CD14-positive monocyte (primary cell): ENCODE results near the gene ANKRD22. TPM values are rescaled to one million over a fixed set of nuclear protein-coding genes. Genes with fewer than 3 reads are reported as not detected.

Experiments
- DNase-seq, 3 donors: peaks; one replicate each; pipeline ENCODE4 v3.0.0-alpha.2; 2011 to 2022
- H2AFZ ChIP-seq: 2 replicates; pipeline ENCODE4 v1.6.0; 2012; ENCODE audit warnings: mild to moderate bottlenecking, low read depth, low read length, inconsistent platforms; ENCODE audit not compliant: insufficient read depth, poor library complexity, severe bottlenecking
- H3K27ac ChIP-seq, 2 donors: 1 replicate in 1 of 2; 2 replicates in 1 of 2; pipeline ENCODE4 v1.5.1; 2012 to 2013; ENCODE audit warnings: low read length in 2 of 2, control low read depth in 1 of 2, inconsistent platforms in 1 of 2, low read depth in 1 of 2, mild to moderate bottlenecking in 1 of 2
- H3K27me3 ChIP-seq, 2 donors: one replicate each; pipeline versions ENCODE4 v1.6.0 to v1.6.1; 2011 to 2013; ENCODE audit warnings: low read length in 2 of 2; ENCODE audit not compliant: control insufficient read depth in 2 of 2, insufficient read depth in 2 of 2
- H3K36me3 ChIP-seq, 2 donors: replicated peaks in 1 of 2; 1 replicate in 1 of 2; 2 replicates in 1 of 2; pipeline versions ENCODE4 v1.5.1 to v1.6.1; 2012 to 2013; ENCODE audit warnings: low read length in 2 of 2, control low read depth in 1 of 2, inconsistent platforms in 1 of 2, mild to moderate bottlenecking in 1 of 2; ENCODE audit not compliant: insufficient read depth in 2 of 2, control insufficient read depth in 1 of 2
- H3K4me1 ChIP-seq, 2 donors: 1 replicate in 1 of 2; 2 replicates in 1 of 2; pipeline versions ENCODE4 v1.5.1 to v1.6.1; 2012 to 2013; ENCODE audit warnings: low read length in 2 of 2, control low read depth in 1 of 2, inconsistent platforms in 1 of 2, mild to moderate bottlenecking in 1 of 2, moderate library complexity in 1 of 2; ENCODE audit not compliant: insufficient read depth in 2 of 2, control insufficient read depth in 1 of 2
- H3K4me2 ChIP-seq: replicated peaks from 2 replicates; pipeline ENCODE3; 2012; ENCODE audit warnings: low read length, moderate library complexity, mild to moderate bottlenecking; ENCODE audit not compliant: poor library complexity, severe bottlenecking; ENCODE audit errors: extremely low read depth
- H3K4me3 ChIP-seq, 3 experiments: fragments of 200-600 bp in 1 of 3; sonication (generic) in 1 of 3; replicated peaks in 1 of 3; 1 replicate in 2 of 3; 2 replicates in 1 of 3; pipeline ENCODE4 v1.5.1; 2011 to 2013; ENCODE audit warnings: low read length in 3 of 3, mild to moderate bottlenecking in 3 of 3, control low read depth in 2 of 3, low read depth in 2 of 3, inconsistent platforms in 1 of 3, moderate library complexity in 1 of 3
- H3K79me2 ChIP-seq: 2 replicates; pipeline ENCODE4 v1.6.0; 2012; ENCODE audit warnings: mild to moderate bottlenecking, control low read depth, inconsistent platforms, low read length, moderate library complexity; ENCODE audit not compliant: insufficient read depth
- H3K9ac ChIP-seq: 2 replicates; pipeline ENCODE4 v1.6.0; 2017; ENCODE audit warnings: low read length, mild to moderate bottlenecking; ENCODE audit not compliant: insufficient read depth, poor library complexity, severe bottlenecking
- H3K9me3 ChIP-seq, 2 donors: replicated peaks in 1 of 2; 1 replicate in 1 of 2; 2 replicates in 1 of 2; pipeline versions ENCODE4 v1.5.1 to v1.6.1; 2012 to 2013; ENCODE audit warnings: low read length in 2 of 2, control low read depth in 1 of 2; ENCODE audit not compliant: control insufficient read depth in 1 of 2, insufficient read depth in 1 of 2
- H4K20me1 ChIP-seq: 2 replicates; pipeline ENCODE4 v1.6.0; 2012; ENCODE audit warnings: mild to moderate bottlenecking, low read length, control low read depth, moderate library complexity; ENCODE audit not compliant: insufficient read depth
- H3K27ac Mint-ChIP-seq, 7 donors: one replicate each; pipeline ENCODE4 v1.8.0; 2020; ENCODE audit warnings: mild to moderate bottlenecking in 7 of 7, mixed read lengths in 7 of 7, moderate library complexity in 6 of 7, inconsistent platforms in 2 of 7
- H3K27me3 Mint-ChIP-seq, 3 donors: one replicate each; pipeline ENCODE4 v1.8.0; 2021 to 2022; ENCODE audit warnings: low read depth in 3 of 3, mild to moderate bottlenecking in 3 of 3, mixed read lengths in 3 of 3, moderate library complexity in 3 of 3, inconsistent platforms in 1 of 3
- H3K36me3 Mint-ChIP-seq, 2 donors: one replicate each; pipeline ENCODE4 v1.8.0; 2020; ENCODE audit warnings: mixed read lengths in 2 of 2, inconsistent platforms in 1 of 2, mild to moderate bottlenecking in 1 of 2
- H3K4me1 Mint-ChIP-seq: one replicate; pipeline ENCODE4 v1.8.0; 2020; ENCODE audit warnings: mild to moderate bottlenecking, mixed read lengths
- H3K4me3 Mint-ChIP-seq, 2 donors: one replicate each; pipeline ENCODE4 v1.8.0; 2020; ENCODE audit warnings: mild to moderate bottlenecking in 2 of 2, mixed read lengths in 2 of 2, moderate library complexity in 1 of 2
- H3K9me3 Mint-ChIP-seq, 7 donors: one replicate each; pipeline ENCODE4 v1.8.0; 2020 to 2022; ENCODE audit warnings: mixed read lengths in 7 of 7, mild to moderate bottlenecking in 6 of 7, moderate library complexity in 6 of 7, inconsistent platforms in 2 of 7
- CTCF ChIP-seq: fragments of 200-600 bp; IDR thresholded peaks from one replicate; pipeline ENCODE4 v1.8.0; 2022; ENCODE audit warnings: antibody characterized with exemption, mild to moderate bottlenecking
- WGBS: methylation state at CpG from one replicate; pipeline ENCODE4 v1.1.5; 2013; ENCODE audit warnings: missing lambda C conversion rate; ENCODE audit not compliant: insufficient coverage; 5-methylcytosine and 5-hydroxymethylcytosine counted together
- intact Hi-C, 2 donors: fragments of 100-400 bp; cut with micrococcal nuclease; formaldehyde crosslinking; loops; one replicate each; pipeline versions ENCODE4 v1.15.0 to v1.15.1; 2023
- polyA plus RNA-seq, 3 donors: library from polyadenylated mRNA; depleted of rRNA in 1 of 3; unstranded in 2 of 3; stranded (reverse) in 1 of 3; fragments of 300-500 nt in 2 of 3; fragments of >200 nt in 1 of 3; fragmentation: Illumina TruSeq in 2 of 3; gene quantifications; 1 replicate in 2 of 3; 2 replicates in 1 of 3; pipeline ENCODE4 v1.2.3, GENCODE V29; 2012 to 2021

ANKRD22 gene
- polyA plus RNA-seq, 3 donors, result 2.7 to 3.5 (median 3.2) TPM

- no peak overlapping the region for H3K4me3 ChIP-seq
- no peaks in the 10 kb centered on the region for H4K20me1 ChIP-seq
- Mint-ChIP-seq H3K36me3 (peaks cover 16 to 23% of the 10 kb centered on the region in 2 donors), H3K27ac (no peak overlapping the region), H3K9me3 (no peaks in the 10 kb centered on the region), H3K4me3 (no peak overlapping the region), H3K4me1 (peaks cover 45% of the 10 kb centered on the region), H3K27me3 (peaks cover 0 to 2% (median 0%) of the 10 kb centered on the region in 3 donors)
- H2AFZ ChIP-seq, result no peak overlapping the region
- no peaks in the 10 kb centered on the region for H3K27me3 ChIP-seq
- H3K4me1 ChIP-seq, result peaks cover 19 to 20% of the 10 kb centered on the region in 2 donors
- no peak for DNase-seq
- H3K79me2 ChIP-seq, result peaks cover 29% of the 10 kb centered on the region
- H3K9ac ChIP-seq, result no peak overlapping the region
- intact Hi-C loops, result no loop called here
- H3K9me3 ChIP-seq, result no peaks in the 10 kb centered on the region
- TF ChIP-seq CTCF, result no peak
- no peak overlapping the region for H3K4me2 ChIP-seq
- H3K36me3 ChIP-seq, result no peaks in the 10 kb centered on the region
- no peak overlapping the region for H3K27ac ChIP-seq
- 100% methylated on average over 1 of the region's 4 CpGs for WGBS
These were observed 8.5 kb downstream of the ANKRD22 start for GRCh38 chr10:88843171-88843570.

- Histone ChIP-seq H3K9me3 (no peaks in the 10 kb centered on the region), H4K20me1 (no peaks in the 10 kb centered on the region), H3K79me2 (peaks cover 17% of the 10 kb centered on the region), H2AFZ (peak overlapping the region; percentile 51), H3K27ac (peak overlapping the region in 1 of 2 donors; percentile 57), H3K4me3 (peak overlapping the region in 1 of 3 experiments; percentile 40), H3K9ac (no peak overlapping the region), H3K4me1 (peaks cover 12 to 14% of the 10 kb centered on the region in 2 donors), H3K36me3 (no peaks in the 10 kb centered on the region), H3K27me3 (no peaks in the 10 kb centered on the region), H3K4me2 (peak overlapping the region; percentile 32)
- peaks cover 32% of the 10 kb centered on the region for H3K4me1 Mint-ChIP-seq
- no peak for TF ChIP-seq CTCF
- no peaks in the 10 kb centered on the region for H3K9me3 Mint-ChIP-seq
- peak in 1 of 3 donors; percentile 14 for DNase-seq
- H3K27ac Mint-ChIP-seq, result peak overlapping the region in 3 of 7 donors; percentile 55 to 81 (median 80)
- intact Hi-C loops, result no loop called here
- peak overlapping the region in 1 of 2 donors; percentile 58 for H3K4me3 Mint-ChIP-seq
- H3K36me3 Mint-ChIP-seq, result peaks cover 10 to 23% of the 10 kb centered on the region in 2 donors
- WGBS, result 100% methylated on average over 3 of the region's 6 CpGs
- peaks cover 0 to 2% (median 0%) of the 10 kb centered on the region in 3 donors for H3K27me3 Mint-ChIP-seq
These were observed 10.1 kb downstream of the ANKRD22 start for GRCh38 chr10:88841316-88842111.
